IMR-90 (cell line): ENCODE results near the gene MAP4.

Source experiments
- BHLHE40 ChIP-seq: fragments of 150-350 bp; IDR thresholded peaks from 2 replicates; pipeline ENCODE4 v1.6.1; 2016; ENCODE audit warnings: mild to moderate bottlenecking, low read depth, low read length
- CEBPB ChIP-seq: IDR thresholded peaks from 2 replicates; pipeline ENCODE4 v1.6.1; 2012; ENCODE audit warnings: low read depth, low read length, improper control_type of control experiment
- CTCF ChIP-seq: conservative IDR thresholded peaks from 2 replicates; pipeline ENCODE4 v1.5.1; 2012; ENCODE audit warnings: mild to moderate bottlenecking, low read depth, low read length, improper control_type of control experiment
- ELK1 ChIP-seq: fragments of 150-350 bp; IDR thresholded peaks from 2 replicates; pipeline ENCODE4 v1.6.1; 2016; ENCODE audit warnings: low read depth, mild to moderate bottlenecking, low read length, moderate library complexity, borderline replicate concordance
- FOS ChIP-seq: fragments of 150-350 bp; IDR thresholded peaks from 2 replicates; pipeline ENCODE4 v1.6.1; 2016; ENCODE audit warnings: low read depth, low read length
- MAFK ChIP-seq: IDR thresholded peaks from 2 replicates; pipeline ENCODE4 v1.6.1; 2012; ENCODE audit warnings: low read depth, low read length, improper control_type of control experiment
- MAZ ChIP-seq: IDR thresholded peaks from 2 replicates; pipeline ENCODE4 v1.6.1; 2012; ENCODE audit warnings: low read depth, mild to moderate bottlenecking, low read length, improper control_type of control experiment, moderate library complexity, borderline replicate concordance
- MXI1 ChIP-seq: IDR thresholded peaks from 2 replicates; pipeline ENCODE4 v1.6.1; 2012; ENCODE audit warnings: low read depth, mild to moderate bottlenecking, low read length, moderate library complexity, borderline replicate concordance
- POLR2A ChIP-seq: IDR thresholded peaks from 2 replicates; pipeline ENCODE4 v1.6.1; 2012; ENCODE audit warnings: mild to moderate bottlenecking, low read depth, low read length
- RAD21 ChIP-seq: IDR thresholded peaks from 2 replicates; pipeline ENCODE4 v1.6.1; 2012; ENCODE audit warnings: low read length, improper control_type of control experiment
- RCOR1 ChIP-seq: IDR thresholded peaks from 2 replicates; pipeline ENCODE4 v1.6.1; 2012; ENCODE audit warnings: mild to moderate bottlenecking, low read length, improper control_type of control experiment; ENCODE audit not compliant: insufficient replicate concordance
- TF ChIP-seq, protein P1 (sequence below): fragments of 150-350 bp; IDR thresholded peaks from 2 replicates; pipeline ENCODE4 v1.6.1; 2017; ENCODE audit warnings: mild to moderate bottlenecking, antibody characterized with exemption, low read length, low read depth

- TF ChIP-seq CTCF, result no peak
- no peak for TF ChIP-seq POLR2A
- no peak for TF ChIP-seq RAD21
- TF ChIP-seq MXI1, result no peak
- TF ChIP-seq MAFK, result no peak
- TF ChIP-seq CEBPB, result no peak
- TF ChIP-seq, protein P1, sequence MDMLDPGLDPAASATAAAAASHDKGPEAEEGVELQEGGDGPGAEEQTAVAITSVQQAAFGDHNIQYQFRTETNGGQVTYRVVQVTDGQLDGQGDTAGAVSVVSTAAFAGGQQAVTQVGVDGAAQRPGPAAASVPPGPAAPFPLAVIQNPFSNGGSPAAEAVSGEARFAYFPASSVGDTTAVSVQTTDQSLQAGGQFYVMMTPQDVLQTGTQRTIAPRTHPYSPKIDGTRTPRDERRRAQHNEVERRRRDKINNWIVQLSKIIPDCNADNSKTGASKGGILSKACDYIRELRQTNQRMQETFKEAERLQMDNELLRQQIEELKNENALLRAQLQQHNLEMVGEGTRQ, result no peak
- no peak for TF ChIP-seq MAZ
- no peak for TF ChIP-seq RCOR1
- no peak for TF ChIP-seq BHLHE40
- no peak for TF ChIP-seq ELK1
- TF ChIP-seq FOS, result no peak
Measured at GRCh38 chr3:47940232-47940631, 76.0 kb downstream of the MAP4 start.
